ENCODE measurements around the gene P2RX2. TPM values are rescaled to one million over a fixed set of nuclear protein-coding genes. Genes with fewer than 3 reads are reported as not detected.

Gene P2RX2
- total RNA-seq, 1 experiment from 2014 or later: not detected

- no peaks in the 10 kb centered on the region for H3K36me3 ChIP-seq (ENCODE audit: low read depth)
- no TSS peak for BruUV-seq (replicated peaks)
- no peak overlapping the region for H3K27ac ChIP-seq
- intact Hi-C loops (cut with micrococcal nuclease; ENCODE audit: unreplicated experiment): loop anchor here (10.0 kb wide), 1 partner anchor 457 kb away; no protein-coding TSS in a partner anchor
- H4K20me1 ChIP-seq (ENCODE audit: insufficient read depth): no peaks in the 10 kb centered on the region
- no peaks in the 10 kb centered on the region; the same call in 1 of the 2 replicates for H3F3A ChIP-seq (ENCODE audit: insufficient read depth, low read depth)
- peaks cover 65% of the 10 kb centered on the region for H3K27me3 ChIP-seq (ENCODE audit: insufficient read depth, low read depth)
- TF ChIP-seq EZH2 (IDR thresholded peaks at IDR 0.05; ENCODE audit: low read depth): no peak
- no peak for TF ChIP-seq CTCF (conservative IDR thresholded peaks at IDR 0.05)
- H3K4me1 ChIP-seq (replicated peaks; ENCODE audit: insufficient read depth): no peaks in the 10 kb centered on the region
- H3K4me2 ChIP-seq: no peak overlapping the region
- no peak for DNase-seq
- CTCF ChIA-PET: no interaction called here
- H3K79me2 ChIP-seq (ENCODE audit: low read depth): no peaks in the 10 kb centered on the region
- H2AFZ ChIP-seq: no peak overlapping the region
- POLR2A ChIA-PET (ENCODE audit: unreplicated experiment): no interaction called here
- no peak overlapping the region for H3K4me3 ChIP-seq
- H3K9me3 ChIP-seq (ENCODE audit: insufficient read depth, low read depth): peaks cover 2% of the 10 kb centered on the region
- no peaks in the 10 kb centered on the region for H3K9me2 ChIP-seq (ENCODE audit: insufficient read depth)
Measured at GRCh38 chr12:132611620-132612019, 7.0 kb upstream of the P2RX2 start.

DNA sequence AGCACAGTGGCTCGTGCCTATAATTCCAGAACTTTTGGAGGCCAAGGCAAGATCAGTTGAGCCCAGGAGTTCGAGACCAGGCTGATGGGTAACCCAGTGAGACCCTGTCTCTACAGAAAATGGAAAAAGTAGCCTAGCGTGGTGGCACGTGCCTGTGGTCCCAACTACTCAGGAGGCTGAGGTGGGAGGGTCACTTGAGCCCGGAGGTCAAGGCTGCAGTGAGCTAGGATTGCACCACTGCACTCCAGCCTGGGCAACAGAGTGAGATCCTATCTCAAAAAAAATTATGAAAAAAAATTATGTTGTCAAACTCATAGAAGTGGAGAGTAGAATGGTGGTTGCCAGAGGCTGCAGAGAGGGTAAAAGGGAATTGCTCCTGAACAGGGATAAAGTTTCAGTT, 4.5 kb upstream of the P2RX2 start:
- BruUV-seq (replicated peaks): no TSS peak
- H3K27me3 ChIP-seq (ENCODE audit: insufficient read depth, low read depth): peaks cover 55% of the 10 kb centered on the region
- no peaks in the 10 kb centered on the region for H3K36me3 ChIP-seq (ENCODE audit: low read depth)
- no peak overlapping the region for H3K4me2 ChIP-seq
- no peak overlapping the region for H2AFZ ChIP-seq
- no peaks in the 10 kb centered on the region for H3K79me2 ChIP-seq (ENCODE audit: low read depth)
- no peak for DNase-seq
- H4K20me1 ChIP-seq (ENCODE audit: insufficient read depth): no peaks in the 10 kb centered on the region
- CTCF ChIA-PET: no interaction called here
- no peak overlapping the region for H3K27ac ChIP-seq
- peaks cover 8% of the 10 kb centered on the region; the same call in 1 of the 2 replicates for H3F3A ChIP-seq (ENCODE audit: insufficient read depth, low read depth)
- H3K4me1 ChIP-seq (replicated peaks; ENCODE audit: insufficient read depth): no peaks in the 10 kb centered on the region
- peaks cover 7% of the 10 kb centered on the region for H3K9me3 ChIP-seq (ENCODE audit: insufficient read depth, low read depth)
- no peak overlapping the region for H3K4me3 ChIP-seq
- H3K9me2 ChIP-seq (ENCODE audit: insufficient read depth): no peaks in the 10 kb centered on the region
- intact Hi-C loops (cut with micrococcal nuclease; ENCODE audit: unreplicated experiment): loop anchor here (10.0 kb wide), 1 partner anchor 459 kb away; no protein-coding TSS in a partner anchor
- no peak for TF ChIP-seq CTCF (conservative IDR thresholded peaks at IDR 0.05)
- POLR2A ChIA-PET (ENCODE audit: unreplicated experiment): no interaction called here

GRCh38 chr12:132614861-132615578, 3.6 kb upstream of the P2RX2 start:
- H3K36me3 ChIP-seq (ENCODE audit: low read depth): no peaks in the 10 kb centered on the region
- ChIA-PET POLR2A (ENCODE audit: unreplicated experiment) (interaction anchor here (0.6 kb wide), 1 partner anchor 204 kb away, joined by 3 read pairs; no protein-coding TSS in a partner anchor), CTCF (interaction anchor here (0.5 to 1.4 kb wide), 2 partner anchors 207 to 461 kb away, joined by 4 to 5 read pairs; no protein-coding TSS in a partner anchor)
- intact Hi-C loops (cut with micrococcal nuclease; ENCODE audit: unreplicated experiment): loop anchor here (1.0 to 10.0 kb wide), 2 partner anchors 200 to 460 kb away; no protein-coding TSS in a partner anchor
- H3K4me2 ChIP-seq: no peak overlapping the region
- no peak overlapping the region for H3K27ac ChIP-seq
- DNase-seq: peak; percentile 63 to 72
- H3K79me2 ChIP-seq (ENCODE audit: low read depth): no peaks in the 10 kb centered on the region
- no peaks in the 10 kb centered on the region for H3K4me1 ChIP-seq (replicated peaks; ENCODE audit: insufficient read depth)
- H3F3A ChIP-seq (ENCODE audit: insufficient read depth, low read depth): peaks cover 8% of the 10 kb centered on the region; the same call in 1 of the 2 replicates
- H3K27me3 ChIP-seq (ENCODE audit: insufficient read depth, low read depth): peaks cover 45% of the 10 kb centered on the region
- peak; percentile 93 for TF ChIP-seq CTCF (conservative IDR thresholded peaks at IDR 0.05)
- no peak for TF ChIP-seq EZH2 (IDR thresholded peaks at IDR 0.05; ENCODE audit: low read depth)
- no peak overlapping the region for H3K4me3 ChIP-seq
- H2AFZ ChIP-seq: no peak overlapping the region
- H3K9me3 ChIP-seq (ENCODE audit: insufficient read depth, low read depth): peaks cover 7% of the 10 kb centered on the region
- H3K9me2 ChIP-seq (ENCODE audit: insufficient read depth): no peaks in the 10 kb centered on the region
- BruUV-seq (replicated peaks): no TSS peak
- H4K20me1 ChIP-seq (ENCODE audit: insufficient read depth): no peaks in the 10 kb centered on the region

Data from PC-9 (cell line).